Measurements from ENCODE around the gene KIF16B.

DNA sequence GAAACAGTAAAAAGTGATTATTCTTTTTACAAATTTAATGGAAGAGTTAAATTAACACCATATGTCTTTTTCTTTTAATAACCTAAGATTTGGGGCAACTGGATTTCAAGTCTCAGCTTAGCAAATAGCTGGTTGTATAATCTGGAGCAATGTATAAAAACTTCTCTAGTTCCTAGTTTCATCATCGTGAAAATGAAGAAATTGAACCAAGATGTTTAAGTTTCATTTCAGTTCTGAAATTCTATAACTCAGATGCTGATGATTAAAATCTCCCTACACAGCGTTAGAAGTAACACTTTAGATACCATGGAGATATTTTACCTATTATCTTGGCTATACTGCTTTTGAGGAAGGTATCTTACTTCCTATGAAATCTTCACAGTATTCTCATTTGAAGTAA lies 252.0 kb downstream of the KIF16B start:
- TF ChIP-seq POLR2A (IDR thresholded peaks at IDR 0.05): no peak
- TF ChIP-seq, protein P1, sequence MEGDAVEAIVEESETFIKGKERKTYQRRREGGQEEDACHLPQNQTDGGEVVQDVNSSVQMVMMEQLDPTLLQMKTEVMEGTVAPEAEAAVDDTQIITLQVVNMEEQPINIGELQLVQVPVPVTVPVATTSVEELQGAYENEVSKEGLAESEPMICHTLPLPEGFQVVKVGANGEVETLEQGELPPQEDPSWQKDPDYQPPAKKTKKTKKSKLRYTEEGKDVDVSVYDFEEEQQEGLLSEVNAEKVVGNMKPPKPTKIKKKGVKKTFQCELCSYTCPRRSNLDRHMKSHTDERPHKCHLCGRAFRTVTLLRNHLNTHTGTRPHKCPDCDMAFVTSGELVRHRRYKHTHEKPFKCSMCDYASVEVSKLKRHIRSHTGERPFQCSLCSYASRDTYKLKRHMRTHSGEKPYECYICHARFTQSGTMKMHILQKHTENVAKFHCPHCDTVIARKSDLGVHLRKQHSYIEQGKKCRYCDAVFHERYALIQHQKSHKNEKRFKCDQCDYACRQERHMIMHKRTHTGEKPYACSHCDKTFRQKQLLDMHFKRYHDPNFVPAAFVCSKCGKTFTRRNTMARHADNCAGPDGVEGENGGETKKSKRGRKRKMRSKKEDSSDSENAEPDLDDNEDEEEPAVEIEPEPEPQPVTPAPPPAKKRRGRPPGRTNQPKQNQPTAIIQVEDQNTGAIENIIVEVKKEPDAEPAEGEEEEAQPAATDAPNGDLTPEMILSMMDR (IDR thresholded peaks at IDR 0.05): no peak
- no peak for TF ChIP-seq POLR2AphosphoS5 (IDR thresholded peaks at IDR 0.05)

Measured in stomach (tissue), 4 donors.